K562 (cell line): ENCODE results near the gene FAM53B. TPM values are rescaled to one million over a fixed set of nuclear protein-coding genes. Genes with fewer than 3 reads are reported as not detected.

Source experiments
- ATAC-seq: fragments of 200-7000 bp; cut with Tn5 transposase; 3 replicates; pipeline ENCODE4 v1.9.1; 2020; ENCODE audit warnings: moderate library complexity
- BruUV-seq: library from RNA; stranded (reverse); fragments of 400-500 nt; replicated peaks from 2 replicates; lab custom pipeline; 2021; lab: Mats Ljungman, UMichigan
- CTCF ChIA-PET: fragments of 300-600 bp; formaldehyde crosslinking; extraction: SDS; loops from one replicate; lab custom pipeline; 2021; ENCODE audit warnings: low intra/inter-chr PET ratio; lab: Yijun Ruan, JAX
- POLR2A ChIA-PET: fragments of 300-600, 350-650 bp; sonication (Branson Sonifier 250); formaldehyde crosslinking; extraction: SDS; loops from one replicate; lab custom pipeline; 2021; ENCODE audit warnings: antibody characterized with exemption, inconsistent platforms; lab: Yijun Ruan, JAX
- DNase-seq, 4 experiments: peaks; one replicate each; pipeline versions ENCODE4 v3.0.0 to v3.0.0-alpha.2; 2011 to 2018; ENCODE audit warnings: low spot score in 3 of 4, mixed read lengths in 3 of 4; ENCODE audit errors: extremely low read depth in 1 of 4
- FAIRE-seq: peaks from 2 replicates; lab custom pipeline; 2011; peaks lifted over from hg19 to GRCh38; lab: Jason Lieb, UNC
- H2AFZ ChIP-seq: 2 replicates; pipeline ENCODE4 v1.6.0; 2011; ENCODE audit warnings: low read depth, low read length, control low read depth, inconsistent platforms
- H3K27ac ChIP-seq: fragments of 200-600 bp; 3 replicates; pipeline ENCODE4 v1.8.0; 2011; ENCODE audit warnings: low read depth, mild to moderate bottlenecking, control low read depth, inconsistent platforms, low read length, moderate library complexity, mixed read lengths; ENCODE audit errors: extremely low read depth
- H3K27me3 ChIP-seq, 2 experiments: fragments of 300-600 bp in 1 of 2; 2 replicates in 1 of 2; 3 replicates in 1 of 2; pipeline versions ENCODE4 v1.6.0 to v1.8.0; 2011; ENCODE audit warnings: inconsistent platforms in 2 of 2, low read length in 2 of 2, mild to moderate bottlenecking in 1 of 2, mixed read lengths in 1 of 2, moderate library complexity in 1 of 2; ENCODE audit not compliant: control insufficient read depth in 2 of 2, insufficient read depth in 2 of 2
- H3K36me3 ChIP-seq: fragments of 300-600 bp; 3 replicates; pipeline ENCODE4 v1.8.0; 2011; ENCODE audit warnings: mild to moderate bottlenecking, low read length, inconsistent platforms; ENCODE audit not compliant: control insufficient read depth, insufficient read depth
- H3K4me1 ChIP-seq, 2 experiments: fragments of 200-600 bp in 1 of 2; replicated peaks in 1 of 2; 2 replicates in 1 of 2; 3 replicates in 1 of 2; pipeline versions ENCODE4 v1.5.1 to v1.8.0; 2011; ENCODE audit warnings: inconsistent platforms in 2 of 2, low read length in 2 of 2, mild to moderate bottlenecking in 1 of 2, mixed read lengths in 1 of 2, moderate library complexity in 1 of 2; ENCODE audit not compliant: control insufficient read depth in 2 of 2, insufficient read depth in 2 of 2
- H3K4me2 ChIP-seq: 2 replicates; pipeline ENCODE4 v1.6.1; 2011; ENCODE audit warnings: low read length, control low read depth, inconsistent platforms, mixed read lengths; ENCODE audit not compliant: insufficient read depth
- H3K4me3 ChIP-seq: fragments of 200-600 bp; sonication (generic), shearing (Covaris generic); 2 replicates; pipeline ENCODE4 v1.5.1; 2016; ENCODE audit warnings: control low read depth, inconsistent platforms
- H3K79me2 ChIP-seq: fragments of 200-600 bp; 3 replicates; pipeline ENCODE4 v1.8.0; 2011; ENCODE audit warnings: low read length, inconsistent platforms; ENCODE audit not compliant: control insufficient read depth, insufficient read depth
- H3K9ac ChIP-seq, 2 experiments: 2 replicates each; pipeline versions ENCODE4 v1.6.0 to v1.6.1; 2011; ENCODE audit warnings: low read depth in 2 of 2, low read length in 2 of 2, control low read depth in 1 of 2, inconsistent platforms in 1 of 2, mild to moderate bottlenecking in 1 of 2, mixed read lengths in 1 of 2; ENCODE audit not compliant: insufficient read depth in 1 of 2
- H3K9me1 ChIP-seq: one replicate; pipeline ENCODE4 v1.6.0; 2011; ENCODE audit warnings: inconsistent platforms, mild to moderate bottlenecking, low read length, moderate library complexity; ENCODE audit not compliant: control insufficient read depth, insufficient read depth
- H3K9me3 ChIP-seq: replicated peaks from 2 replicates; pipeline ENCODE4 v1.5.1; 2011; ENCODE audit warnings: low read depth, low read length, inconsistent platforms; ENCODE audit not compliant: control insufficient read depth, insufficient read depth
- H4K20me1 ChIP-seq: replicated peaks from 2 replicates; pipeline ENCODE4 v1.6.1; 2011; ENCODE audit warnings: low read length, inconsistent platforms, mixed read lengths; ENCODE audit not compliant: control insufficient read depth, insufficient read depth
- BCL6 ChIP-seq: fragments of 250-450 bp; sonication (Bioruptor Pico); IDR thresholded peaks from 2 replicates; pipeline ENCODE4 v1.4.0; 2020
- CCNT2 ChIP-seq: IDR thresholded peaks from 2 replicates; pipeline ENCODE4 v1.6.1; 2011; ENCODE audit warnings: borderline replicate concordance, low read depth, mild to moderate bottlenecking, moderate library complexity, mixed read lengths, low read length; ENCODE audit not compliant: insufficient read length; ENCODE audit errors: extremely low read depth
- FOS ChIP-seq: IDR thresholded peaks from 3 replicates; pipeline ENCODE4 v1.6.1; 2011; ENCODE audit not compliant: insufficient read length; ENCODE audit errors: extremely low read depth
- LCOR ChIP-seq: sonication (generic); formaldehyde crosslinking; IDR thresholded peaks from 2 replicates; pipeline ENCODE4 v1.8.0; 2022; ENCODE audit warnings: mild to moderate bottlenecking, missing genetic modification reagents
- NCOR1 ChIP-seq: fragments of 450-650 bp; IDR thresholded peaks from 2 replicates; pipeline ENCODE4 v1.6.1; 2016; ENCODE audit warnings: mild to moderate bottlenecking, moderate library complexity
- PML ChIP-seq: IDR thresholded peaks from 2 replicates; pipeline ENCODE4 v1.6.1; 2012; ENCODE audit warnings: low read length, inconsistent platforms
- RAD51 ChIP-seq: fragments of 450-650 bp; IDR thresholded peaks from 2 replicates; pipeline ENCODE4 v1.7.1; 2016; ENCODE audit warnings: low read depth, mild to moderate bottlenecking, borderline replicate concordance
- RHOXF2B ChIP-seq: fragments of 250-450 bp; sonication (Bioruptor Pico); conservative IDR thresholded peaks from 2 replicates; pipeline ENCODE4 v1.5.1; 2021
- SAFB ChIP-seq: fragments of 200-400 bp; formaldehyde crosslinking; IDR thresholded peaks from 2 replicates; pipeline ENCODE4 v1.6.1; 2017; ENCODE audit warnings: low read depth, low read length, borderline replicate concordance
- SIN3B ChIP-seq: fragments of 450-650 bp; IDR thresholded peaks from 2 replicates; pipeline ENCODE4 v1.6.1; 2017; ENCODE audit warnings: low read depth, mild to moderate bottlenecking, moderate library complexity
- U2AF1 ChIP-seq: fragments of 200-400 bp; formaldehyde crosslinking; optimal IDR thresholded peaks from 2 replicates; pipeline ENCODE3; 2017; ENCODE audit warnings: mild to moderate bottlenecking, low read depth, low read length, moderate library complexity
- ZNF57 ChIP-seq: fragments of 450-650 bp; formaldehyde crosslinking; IDR thresholded peaks from 2 replicates; pipeline ENCODE4 v1.4.0; 2020; ENCODE audit warnings: mild to moderate bottlenecking, moderate library complexity
- ZNF785 ChIP-seq: fragments of 250-450 bp; sonication (Bioruptor Pico); IDR thresholded peaks from 2 replicates; pipeline ENCODE4 v1.4.0; 2020; ENCODE audit warnings: mild to moderate bottlenecking
- WGBS: fragments of 100-300 bp; shearing (Covaris generic); methylation state at CpG from one replicate; pipeline ENCODE4 v1.1.6; 2016; ENCODE audit warnings: low coverage, mixed read lengths; ENCODE audit not compliant: insufficient coverage; ENCODE audit errors: missing lambda C conversion rate; 5-methylcytosine and 5-hydroxymethylcytosine counted together
- in situ Hi-C: fragments of 300-500 bp; cut with MboI; formaldehyde crosslinking; loops from 4 replicates; pipeline ENCODE4 v1.15.0; 2018; ENCODE audit warnings: inconsistent platforms, mixed read lengths
- intact Hi-C: fragments of 100-400 bp; cut with micrococcal nuclease; formaldehyde crosslinking; loops from 2 replicates; pipeline ENCODE4 v1.14.2; 2022
- polyA plus RNA-seq, 8 experiments: library from polyadenylated mRNA; depleted of rRNA in 4 of 8; stranded (reverse) in 5 of 8; unstranded in 3 of 8; fragments of >200 nt; fragmentation: Nextera tagmentation in 2 of 8; fragmentation: Illumina TruSeq in 1 of 8; extraction: Ambion mirVana in 2 of 8; extraction: Trizol in 1 of 8; gene quantifications; 2 replicates each; pipeline versions ENCODE4 v1.2.1 to v1.2.3, GENCODE V29; 2011 to 2014; ENCODE audit warnings: inconsistent platforms in 1 of 8, missing spikeins in 1 of 8
- total RNA-seq, 7 experiments: library from RNA; depleted of rRNA in 6 of 7; stranded (reverse); fragments of >200 nt in 6 of 7; fragmentation: Illumina TruSeq in 2 of 7; extraction: Trizol in 2 of 7; gene quantifications; 2 replicates each; pipeline versions ENCODE4 v1.2.1 to v1.2.3, GENCODE V29; 2011 to 2021; ENCODE audit warnings: low replicate concordance in 1 of 7
- TF ChIP-seq, protein P1 (sequence below): fragments of 450-650 bp; IDR thresholded peaks from 2 replicates; pipeline ENCODE4 v1.6.1; 2018; ENCODE audit warnings: mild to moderate bottlenecking, low read depth; ENCODE audit not compliant: partially characterized antibody

FAM53B gene
- total and polyA plus RNA-seq, 9 of the 15 experiments (the other 6 are each of a cell fraction or from before 2014, with no cell fraction given), result 0.03 to 16.5 (median 5.0) TPM

DNA sequence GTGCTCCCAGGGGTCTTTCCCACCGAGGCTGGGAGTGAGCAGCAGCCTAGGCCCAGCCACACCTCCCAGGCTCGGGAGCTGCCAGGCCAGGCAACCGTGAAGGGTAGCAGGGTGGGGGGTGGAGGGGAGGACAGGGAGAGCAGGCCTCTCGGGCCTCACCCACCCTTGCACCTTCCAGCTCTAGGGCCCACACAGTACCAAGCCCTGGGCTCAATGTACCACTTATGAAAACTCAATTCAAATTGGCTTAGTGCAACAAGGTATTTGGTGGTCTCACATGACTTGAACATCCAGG, 127.4 kb downstream of the FAM53B start (continued):
- TF ChIP-seq, protein P1, sequence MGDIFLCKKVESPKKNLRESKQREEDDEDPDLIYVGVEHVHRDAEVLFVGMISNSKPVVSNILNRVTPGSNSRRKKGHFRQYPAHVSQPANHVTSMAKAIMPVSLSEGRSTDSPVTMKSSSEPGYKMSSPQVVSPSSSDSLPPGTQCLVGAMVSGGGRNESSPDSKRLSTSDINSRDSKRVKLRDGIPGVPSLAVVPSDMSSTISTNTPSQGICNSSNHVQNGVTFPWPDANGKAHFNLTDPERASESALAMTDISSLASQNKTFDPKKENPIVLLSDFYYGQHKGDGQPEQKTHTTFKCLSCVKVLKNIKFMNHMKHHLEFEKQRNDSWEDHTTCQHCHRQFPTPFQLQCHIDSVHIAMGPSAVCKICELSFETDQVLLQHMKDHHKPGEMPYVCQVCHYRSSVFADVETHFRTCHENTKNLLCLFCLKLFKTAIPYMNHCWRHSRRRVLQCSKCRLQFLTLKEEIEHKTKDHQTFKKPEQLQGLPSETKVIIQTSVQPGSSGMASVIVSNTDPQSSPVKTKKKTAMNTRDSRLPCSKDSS, result no peak
- TF ChIP-seq, all 486 proteins: peak for 0

DNA sequence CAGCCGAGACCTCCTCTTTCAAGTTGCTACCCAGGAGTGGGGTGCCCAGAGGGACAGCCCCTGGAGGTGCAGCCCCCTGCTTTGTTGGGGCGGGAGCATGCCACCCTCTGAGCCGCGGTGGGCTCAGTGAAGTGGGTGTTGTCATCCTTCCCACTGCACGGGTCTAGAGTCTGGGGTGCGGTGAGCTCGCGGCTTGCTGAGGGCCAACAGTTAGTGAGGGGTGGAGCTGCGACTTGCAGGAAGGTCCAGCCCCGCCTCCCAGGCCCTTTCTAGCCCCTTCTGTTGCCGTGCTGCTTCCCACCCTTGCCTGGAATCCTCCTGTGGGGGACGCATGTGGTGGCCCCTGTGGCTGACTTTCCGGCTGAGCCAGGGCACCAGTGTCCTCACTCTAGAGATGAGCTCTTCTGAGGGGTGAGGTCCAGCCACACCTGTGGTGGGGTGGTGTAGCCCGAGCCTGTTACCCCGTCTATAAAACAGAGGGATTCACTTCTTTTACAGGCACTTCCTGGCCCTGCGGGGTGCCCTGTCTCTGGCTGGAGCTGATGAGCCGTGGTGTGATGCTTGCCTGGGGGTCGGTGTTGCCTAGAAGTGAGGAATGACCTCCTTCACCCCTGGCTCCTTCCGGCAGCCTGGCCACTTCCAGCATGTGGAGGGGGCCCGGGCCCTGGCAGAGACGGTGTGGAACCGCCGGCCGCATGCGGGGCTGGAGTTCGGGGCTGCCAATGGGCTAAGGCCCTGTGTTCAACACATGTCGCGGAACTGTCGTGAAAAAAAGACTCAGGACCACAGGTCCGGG, 127.9 kb downstream of the FAM53B start:
- no peak overlapping the region for H2AFZ ChIP-seq
- peaks cover 0 to 42% of the 10 kb centered on the region in 2 experiments; a peak in 3 of 5 replicates for H3K4me1 ChIP-seq
- H3K9ac ChIP-seq, result no peak overlapping the region
- 82% methylated on average over 12 of the region's 30 CpGs for WGBS
- BruUV-seq, result no TSS peak
- intact Hi-C loops, result no loop called here
- H4K20me1 ChIP-seq, result no peaks in the 10 kb centered on the region
- 0 out of 3 replicates have a peak, but pooled peaks cover 2% of the 10 kb centered on the region for H3K36me3 ChIP-seq
- no peaks in the 10 kb centered on the region for H3K9me1 ChIP-seq
- H3K9me3 ChIP-seq, result no peaks in the 10 kb centered on the region
- no peak for TF ChIP-seq U2AF1
- TF ChIP-seq PML, result no peak
- no peak for TF ChIP-seq RAD51
- TF ChIP-seq ZNF785 (CRISPR knock-in tag), result no peak
- TF ChIP-seq LCOR (CRISPR knock-in tag), result no peak
- no peak for TF ChIP-seq ZNF57 (CRISPR knock-in tag)
- TF ChIP-seq CCNT2, result no peak
- no peak for TF ChIP-seq NCOR1
- TF ChIP-seq SAFB, result no peak
- TF ChIP-seq FOS, result no peak
- TF ChIP-seq BCL6, result no peak
- TF ChIP-seq SIN3B, result no peak
- no peak for TF ChIP-seq RHOXF2B (CRISPR knock-in tag)
- TF ChIP-seq, all 486 proteins: peak for 0
- H3K27ac ChIP-seq, result no peak overlapping the region
- in situ Hi-C loops, result no loop called here
- FAIRE-seq, result no peak
- no peak for ATAC-seq
- H3K79me2 ChIP-seq, result no peaks in the 10 kb centered on the region
- no peaks in the 10 kb centered on the region for H3K27me3 ChIP-seq
- DNase-seq, result no peak
- POLR2A ChIA-PET, result no interaction called here
- no peak overlapping the region for H3K4me2 ChIP-seq
- H3K4me3 ChIP-seq, result no peak overlapping the region
- CTCF ChIA-PET, result no interaction called here
